ENCODE measurements around the gene NSUN5. TPM values are rescaled to one million over a fixed set of nuclear protein-coding genes. Genes with fewer than 3 reads are reported as not detected.

The NSUN5 gene
- total and polyA plus RNA-seq, 2 experiments from 2014 or later = 65.6 to 73.4 TPM

- Histone ChIP-seq H3K27ac (ENCODE audit: low read depth) (no peak overlapping the region), H3K9me2 (ENCODE audit: insufficient read depth) (no peaks in the 10 kb centered on the region), H3F3A (replicated peaks; ENCODE audit: low read depth) (no peaks in the 10 kb centered on the region), H3K4me1 (ENCODE audit: insufficient read depth) (peaks cover 7% of the 10 kb centered on the region; the same call in 1 of the 2 replicates), H2AFZ (no peak overlapping the region), H3K36me3 (ENCODE audit: insufficient read depth) (no peaks in the 10 kb centered on the region), H3K79me2 (replicated peaks; ENCODE audit: insufficient read depth) (no peaks in the 10 kb centered on the region), H4K20me1 (replicated peaks; ENCODE audit: insufficient read depth) (no peaks in the 10 kb centered on the region), H3K4me2 (no peak overlapping the region), H3K4me3 (no peak overlapping the region), H3K27me3 (ENCODE audit: insufficient read depth) (no peaks in the 10 kb centered on the region)
- H3K27ac Mint-ChIP-seq = no peak overlapping the region
- H3K36me3 Mint-ChIP-seq (ENCODE audit: low read depth) = no peaks in the 10 kb centered on the region
- H3K4me1 Mint-ChIP-seq = peaks cover 24% of the 10 kb centered on the region
- no peaks in the 10 kb centered on the region for H3K9me3 Mint-ChIP-seq
- TF ChIP-seq ZNF462 (CRISPR knock-in tag; IDR thresholded peaks at IDR 0.05) = no peak
- TF ChIP-seq EZH2phosphoT487 (IDR thresholded peaks at IDR 0.05; ENCODE audit: unreplicated experiment) = no peak
- TF ChIP-seq STAT1 (IDR thresholded peaks at IDR 0.05; ENCODE audit: unreplicated experiment) = no peak
- no peak for TF ChIP-seq EZH2 (IDR thresholded peaks at IDR 0.05; ENCODE audit: low read depth, unreplicated experiment)
- TF ChIP-seq ZNF114 (CRISPR knock-in tag; IDR thresholded peaks at IDR 0.05) = no peak
- no peak for TF ChIP-seq CREB1 (CRISPR knock-in tag; IDR thresholded peaks at IDR 0.05; ENCODE audit: low read depth)
- TF ChIP-seq CTCF (conservative IDR thresholded peaks at IDR 0.05; ENCODE audit: low read depth in 2 of 2) = no peak
- DNase-seq (ENCODE audit: low spot score) = no peak
- no peak overlapping the region for H3K4me3 Mint-ChIP-seq
- no peak for ATAC-seq
- H3K27me3 Mint-ChIP-seq (ENCODE audit: insufficient read depth, low read depth, poor library complexity) = peaks cover 8% of the 10 kb centered on the region
These were observed 29.7 kb upstream of the NSUN5 start for GRCh38 chr7:73338321-73338720.

All from GM23338 (cell line).